ENCODE data around the gene RYR2.

GRCh38 chr1:237634922-237635321, 592.9 kb downstream of the RYR2 start:
- no peak for TF ChIP-seq POLR2A (IDR thresholded peaks at IDR 0.05; ENCODE audit: low read depth, low read length)
- no peak for TF ChIP-seq POLR2AphosphoS5 (IDR thresholded peaks at IDR 0.05; ENCODE audit: low read depth, low read length)
